ENCODE measurements around the gene GATD1.

The GATD1 gene

GRCh38 chr11:812390-812789, 35.1 kb upstream of the GATD1 start:
- no peak for DNase-seq (ENCODE audit: low read depth in 1 of 2, low spot score in 1 of 2)

GRCh38 chr11:811446-812245, 34.4 kb upstream of the GATD1 start:
- no peak for DNase-seq (ENCODE audit: low read depth in 1 of 2, low spot score in 1 of 2)

GRCh38 chr11:810040-810567, 32.8 kb upstream of the GATD1 start:
- no peak for DNase-seq (ENCODE audit: low read depth in 1 of 2, low spot score in 1 of 2)

GRCh38 chr11:809287-810039, 32.2 kb upstream of the GATD1 start, which contains the start of gene RPLP2:
TSS of gene RPLP2 (plus strand) at chr11:809967. CDS start at chr11:810235, 268 bp downstream.
- peak; percentile 97 to 98 for DNase-seq (ENCODE audit: low read depth in 1 of 2, low spot score in 1 of 2)

GRCh38 chr11:808427-809286, 31.4 kb upstream of the GATD1 start:
- no peak for DNase-seq (ENCODE audit: low read depth in 1 of 2, low spot score in 1 of 2)

- DNase-seq (ENCODE audit: low read depth in 1 of 2, low spot score in 1 of 2): no peak
Measured at GRCh38 chr11:804599-804964, 27.3 kb upstream of the GATD1 start.

- DNase-seq (ENCODE audit: low read depth in 1 of 2, low spot score in 1 of 2): no peak
Measured at GRCh38 chr11:803770-804598, 26.7 kb upstream of the GATD1 start.

- no peak for DNase-seq (ENCODE audit: low read depth in 1 of 2, low spot score in 1 of 2)
Measured at GRCh38 chr11:803467-803742, 26.1 kb upstream of the GATD1 start.

- no peak for DNase-seq (ENCODE audit: low read depth in 1 of 2, low spot score in 1 of 2)
Measured at GRCh38 chr11:802693-803466, 25.6 kb upstream of the GATD1 start.

GRCh38 chr11:802018-802617, 24.8 kb upstream of the GATD1 start:
- DNase-seq (ENCODE audit: low read depth in 1 of 2, low spot score in 1 of 2): no peak

GRCh38 chr11:801097-801780, 24.0 kb upstream of the GATD1 start:
- no peak for DNase-seq (ENCODE audit: low read depth in 1 of 2, low spot score in 1 of 2)

GRCh38 chr11:800473-800872, 23.2 kb upstream of the GATD1 start:
- no peak for DNase-seq (ENCODE audit: low read depth in 1 of 2, low spot score in 1 of 2)

GRCh38 chr11:799641-800316, 22.5 kb upstream of the GATD1 start:
- DNase-seq (ENCODE audit: low read depth in 1 of 2, low spot score in 1 of 2): no peak

- peak; percentile 69 to 74 for DNase-seq (ENCODE audit: low read depth in 1 of 2, low spot score in 1 of 2)
Measured at GRCh38 chr11:798093-798713, 20.9 kb upstream of the GATD1 start, which contains the start of gene SLC25A22. TSS of gene SLC25A22 (minus strand) at chr11:798281. CDS start at chr11:795006, 3,275 bp downstream.

- DNase-seq (ENCODE audit: low read depth in 1 of 2, low spot score in 1 of 2): peak; percentile 43 to 67
Measured at GRCh38 chr11:797296-798092, 20.2 kb upstream of the GATD1 start.

- DNase-seq (ENCODE audit: low read depth in 1 of 2, low spot score in 1 of 2): no peak
Measured at GRCh38 chr11:796565-797295, 19.4 kb upstream of the GATD1 start.

All from activated CD4-positive, alpha-beta T cell treated with anti-CD3 and anti-CD28 coated beads, Interleukin-2, amount 50 U/mL, for 24 hours (primary cell).